WTC11 (cell line): ENCODE measurements around the gene PDAP1. TPM values are rescaled to one million over a fixed set of nuclear protein-coding genes. Genes with fewer than 3 reads are reported as not detected.

Experiments used
- ATAC-seq: fragments of 200-7000 bp; cut with Tn5 transposase; 2 replicates; pipeline ENCODE4 v1.10.0; 2021; ENCODE audit warnings: mild to moderate bottlenecking, moderate library complexity
- CTCF ChIA-PET: fragments of 300-600 bp; sonication (Branson Sonifier 250); formaldehyde crosslinking; loops from one replicate; lab custom pipeline; 2021; ENCODE audit warnings: antibody characterized with exemption; lab: Charles Lee
- POLR2A ChIA-PET: fragments of 350-600 bp; sonication (Branson Sonifier 250); formaldehyde crosslinking; loops from one replicate; lab custom pipeline; 2021; ENCODE audit warnings: antibody characterized with exemption; lab: Charles Lee
- DNase-seq: peaks from one replicate; pipeline ENCODE4 v3.0.0; 2021; ENCODE audit warnings: low spot score
- H3K27ac Mint-ChIP-seq: 2 replicates; pipeline ENCODE4 v1.8.0; 2021; ENCODE audit warnings: mixed read lengths
- H3K27me3 Mint-ChIP-seq: 2 replicates; pipeline ENCODE4 v1.8.0; 2021; ENCODE audit warnings: low read depth, mild to moderate bottlenecking, moderate library complexity, mixed read lengths
- H3K36me3 Mint-ChIP-seq: 2 replicates; pipeline ENCODE4 v1.8.0; 2021; ENCODE audit warnings: mixed read lengths
- H3K4me1 Mint-ChIP-seq: 2 replicates; pipeline ENCODE4 v1.8.0; 2022; ENCODE audit warnings: mixed read lengths
- H3K4me3 Mint-ChIP-seq: 2 replicates; pipeline ENCODE4 v1.8.0; 2021; ENCODE audit warnings: mild to moderate bottlenecking, moderate library complexity, mixed read lengths
- H3K9me3 Mint-ChIP-seq: 2 replicates; pipeline ENCODE4 v1.8.0; 2021; ENCODE audit warnings: mixed read lengths
- ETV6 ChIP-seq: sonication (generic); formaldehyde crosslinking; IDR thresholded peaks from 2 replicates; pipeline ENCODE4 v1.8.1; 2022; ENCODE audit warnings: mild to moderate bottlenecking, missing genetic modification reagents
- GABPB1 ChIP-seq: sonication (generic); formaldehyde crosslinking; IDR thresholded peaks from 2 replicates; pipeline ENCODE4 v1.8.1; 2023; ENCODE audit warnings: mild to moderate bottlenecking, missing genetic modification reagents
- GRHL2 ChIP-seq: fragments of 250-450 bp; sonication (Bioruptor Pico); IDR thresholded peaks from 2 replicates; pipeline ENCODE4 v1.8.0; 2022; ENCODE audit warnings: mild to moderate bottlenecking, moderate library complexity; ENCODE audit not compliant: insufficient replicate concordance, severe bottlenecking
- HMGA2 ChIP-seq: fragments of 250-450 bp; sonication (Bioruptor Pico); IDR thresholded peaks from 2 replicates; pipeline ENCODE4 v1.4.0; 2021; ENCODE audit warnings: mild to moderate bottlenecking, moderate library complexity
- MXD4 ChIP-seq: fragments of 250-450 bp; sonication (Bioruptor Pico); IDR thresholded peaks from 2 replicates; pipeline ENCODE4 v1.8.0; 2021; ENCODE audit warnings: mild to moderate bottlenecking, moderate library complexity, borderline replicate concordance
- NR3C1 ChIP-seq: sonication (generic); formaldehyde crosslinking; conservative IDR thresholded peaks from 2 replicates; pipeline ENCODE4 v1.8.1; 2023; ENCODE audit warnings: low read depth, mild to moderate bottlenecking, missing genetic modification reagents
- SMAD3 ChIP-seq: sonication (generic); formaldehyde crosslinking; IDR thresholded peaks from 2 replicates; pipeline ENCODE4 v1.8.0; 2022; ENCODE audit warnings: missing genetic modification reagents, mild to moderate bottlenecking, borderline replicate concordance
- TEAD1 ChIP-seq: sonication (generic); formaldehyde crosslinking; IDR thresholded peaks from 2 replicates; pipeline ENCODE4 v1.8.0; 2022; ENCODE audit warnings: mild to moderate bottlenecking, missing genetic modification reagents
- USF2 ChIP-seq: sonication (generic); formaldehyde crosslinking; IDR thresholded peaks from 2 replicates; pipeline ENCODE4 v1.8.1; 2023; ENCODE audit warnings: mild to moderate bottlenecking, missing genetic modification reagents, moderate library complexity
- ZNF138 ChIP-seq: sonication (generic); formaldehyde crosslinking; conservative IDR thresholded peaks from 2 replicates; pipeline ENCODE4 v1.8.1; 2022; ENCODE audit warnings: mild to moderate bottlenecking, moderate library complexity, missing genetic modification reagents
- ZNF219 ChIP-seq: sonication (generic); formaldehyde crosslinking; IDR thresholded peaks from 2 replicates; pipeline ENCODE4 v1.8.0; 2023; ENCODE audit warnings: missing genetic modification reagents, mild to moderate bottlenecking, borderline replicate concordance
- ZNF232 ChIP-seq: sonication (generic); formaldehyde crosslinking; IDR thresholded peaks from 2 replicates; pipeline ENCODE4 v1.8.0; 2022; ENCODE audit warnings: mild to moderate bottlenecking, missing genetic modification reagents
- ZNF671 ChIP-seq: fragments of 250-450 bp; sonication (Bioruptor Pico); IDR thresholded peaks from 2 replicates; pipeline ENCODE4 v1.8.0; 2021; ENCODE audit warnings: mild to moderate bottlenecking
- total RNA-seq: library from RNA; stranded (reverse); gene quantifications from 3 replicates; pipeline ENCODE4 v1.2.3, GENCODE V29; 2021
- TF ChIP-seq, protein P1 (sequence below): sonication (generic); formaldehyde crosslinking; IDR thresholded peaks from 2 replicates; pipeline ENCODE4 v1.8.0; 2022; ENCODE audit warnings: mild to moderate bottlenecking, missing genetic modification reagents
- TF ChIP-seq, protein P2 (sequence below): sonication (generic); formaldehyde crosslinking; IDR thresholded peaks from 2 replicates; pipeline ENCODE4 v1.8.0; 2023; ENCODE audit warnings: missing genetic modification reagents

PDAP1 gene
- total RNA-seq, 1 experiment from 2014 or later = 177 TPM

- TF ChIP-seq MXD4 (no peak), GABPB1 (CRISPR knock-in tag) (no peak), SMAD3 (CRISPR knock-in tag) (no peak), ZNF138 (no peak)
- TF ChIP-seq, all 79 proteins: peak for 0
Measured at GRCh38 chr7:99448855-99449254, 40.5 kb upstream of the PDAP1 start (continued).

GRCh38 chr7:99447943-99448342 is 39.5 kb upstream of the PDAP1 start:
- Mint-ChIP-seq H3K27me3 (no peaks in the 10 kb centered on the region), H3K36me3 (peaks cover 61% of the 10 kb centered on the region), H3K4me1 (no peaks in the 10 kb centered on the region), H3K9me3 (no peaks in the 10 kb centered on the region), H3K4me3 (no peak overlapping the region), H3K27ac (no peak overlapping the region)
- DNase-seq = no peak
- ATAC-seq = peak; percentile 38
- ChIA-PET POLR2A (no interaction called here), CTCF (interaction anchor here (0.5 to 0.6 kb wide), 4 partner anchors 8 to 567 kb away, joined by 3 to 6 read pairs (median 3); partner anchors contain the start of gene PTCD1)
- no peak for TF ChIP-seq NR3C1
- no peak for TF ChIP-seq HMGA2
- no peak for TF ChIP-seq ZNF219 (CRISPR knock-in tag)

GRCh38 chr7:99446096-99446495 is 37.7 kb upstream of the PDAP1 start:
- no peak for ATAC-seq
- Mint-ChIP-seq H3K9me3 (no peaks in the 10 kb centered on the region), H3K36me3 (peaks cover 61% of the 10 kb centered on the region), H3K4me3 (no peak overlapping the region), H3K4me1 (peaks cover 10% of the 10 kb centered on the region), H3K27me3 (no peaks in the 10 kb centered on the region), H3K27ac (no peak overlapping the region)
- ChIA-PET POLR2A (interaction anchor here (0.6 kb wide), 1 partner anchor 10 kb away, joined by 5 read pairs; no protein-coding TSS in a partner anchor), CTCF (interaction anchor here (0.6 to 1.0 kb wide), 2 partner anchors 23 to 45 kb away, joined by 3 to 4 read pairs; no protein-coding TSS in a partner anchor)
- DNase-seq = no peak
- TF ChIP-seq ETV6 (no peak), ZNF232 (CRISPR knock-in tag) (no peak), ZNF671 (CRISPR knock-in tag) (no peak), TEAD1 (no peak)
- TF ChIP-seq, protein P1, sequence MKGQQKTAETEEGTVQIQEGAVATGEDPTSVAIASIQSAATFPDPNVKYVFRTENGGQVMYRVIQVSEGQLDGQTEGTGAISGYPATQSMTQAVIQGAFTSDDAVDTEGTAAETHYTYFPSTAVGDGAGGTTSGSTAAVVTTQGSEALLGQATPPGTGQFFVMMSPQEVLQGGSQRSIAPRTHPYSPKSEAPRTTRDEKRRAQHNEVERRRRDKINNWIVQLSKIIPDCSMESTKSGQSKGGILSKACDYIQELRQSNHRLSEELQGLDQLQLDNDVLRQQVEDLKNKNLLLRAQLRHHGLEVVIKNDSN (CRISPR knock-in tag) = no peak
- TF ChIP-seq, protein P2, sequence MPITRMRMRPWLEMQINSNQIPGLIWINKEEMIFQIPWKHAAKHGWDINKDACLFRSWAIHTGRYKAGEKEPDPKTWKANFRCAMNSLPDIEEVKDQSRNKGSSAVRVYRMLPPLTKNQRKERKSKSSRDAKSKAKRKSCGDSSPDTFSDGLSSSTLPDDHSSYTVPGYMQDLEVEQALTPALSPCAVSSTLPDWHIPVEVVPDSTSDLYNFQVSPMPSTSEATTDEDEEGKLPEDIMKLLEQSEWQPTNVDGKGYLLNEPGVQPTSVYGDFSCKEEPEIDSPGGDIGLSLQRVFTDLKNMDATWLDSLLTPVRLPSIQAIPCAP = no peak

- H3K27ac Mint-ChIP-seq = peak overlapping the region; percentile 65
- no peaks in the 10 kb centered on the region for H3K27me3 Mint-ChIP-seq
Measured at GRCh38 chr7:99440195-99440594, 31.8 kb upstream of the PDAP1 start.

More at GRCh38 chr7:99440195-99440594, 31.8 kb upstream of the PDAP1 start:
- Mint-ChIP-seq H3K9me3 (no peaks in the 10 kb centered on the region), H3K4me1 (peaks cover 23% of the 10 kb centered on the region), H3K36me3 (peaks cover 26% of the 10 kb centered on the region), H3K4me3 (peak overlapping the region; percentile 97)
- DNase-seq (no peak), ATAC-seq (no peak)
- ChIA-PET CTCF (no interaction called here), POLR2A (no interaction called here)
- 0 out of 2 replicates have a peak, but pooled peaks have one; percentile 11 for TF ChIP-seq USF2
- TF ChIP-seq GRHL2 (CRISPR knock-in tag) = no peak
